Astrocyte (in vitro differentiated cells and primary cell): ENCODE results near the gene ALDH1A3. TPM values are rescaled to one million over a fixed set of nuclear protein-coding genes. Genes with fewer than 3 reads are reported as not detected.

Experiments
- DNase-seq: peaks from one replicate; pipeline ENCODE4 v3.0.0-alpha.2; 2010; ENCODE audit warnings: low read depth
- FAIRE-seq: peaks from 2 replicates; lab custom pipeline; 2011; peaks lifted over from hg19 to GRCh38; lab: Jason Lieb, UNC
- H2AFZ ChIP-seq: 2 replicates; pipeline ENCODE4 v1.6.0; 2012; ENCODE audit warnings: low read depth, low read length, inconsistent platforms
- H3K27ac ChIP-seq: 2 replicates; pipeline ENCODE4 v1.5.1; 2011; ENCODE audit warnings: low read depth, low read length, inconsistent platforms
- H3K27me3 ChIP-seq: 2 replicates; pipeline ENCODE4 v1.6.0; 2011; ENCODE audit warnings: low read length, inconsistent platforms; ENCODE audit not compliant: insufficient read depth
- H3K36me3 ChIP-seq: 2 replicates; pipeline ENCODE4 v1.5.1; 2011; ENCODE audit warnings: low read length, inconsistent platforms; ENCODE audit not compliant: insufficient read depth
- H3K4me1 ChIP-seq: 2 replicates; pipeline ENCODE4 v1.5.1; 2011; ENCODE audit warnings: low read length, inconsistent platforms; ENCODE audit not compliant: insufficient read depth
- H3K4me2 ChIP-seq: 2 replicates; pipeline ENCODE4 v1.6.0; 2012; ENCODE audit warnings: low read length, inconsistent platforms
- H3K4me3 ChIP-seq: 2 replicates; pipeline ENCODE4 v1.5.1; 2011; ENCODE audit warnings: low read depth, mild to moderate bottlenecking, low read length, inconsistent platforms; ENCODE audit not compliant: insufficient read depth
- H3K79me2 ChIP-seq: 2 replicates; pipeline ENCODE4 v1.6.0; 2012; ENCODE audit warnings: mild to moderate bottlenecking, low read length, inconsistent platforms; ENCODE audit not compliant: insufficient read depth
- H3K9ac ChIP-seq: 2 replicates; pipeline ENCODE4 v1.6.0; 2012; ENCODE audit warnings: mild to moderate bottlenecking, low read length, inconsistent platforms
- H3K9me3 ChIP-seq: 2 replicates; pipeline ENCODE4 v1.5.1; 2012; ENCODE audit warnings: low read depth, mild to moderate bottlenecking, low read length, inconsistent platforms; ENCODE audit not compliant: insufficient read depth
- H4K20me1 ChIP-seq: 2 replicates; pipeline ENCODE4 v1.6.0; 2012; ENCODE audit warnings: low read length, inconsistent platforms; ENCODE audit not compliant: insufficient read depth
- H3K27ac Mint-ChIP-seq: one replicate; pipeline ENCODE4 v1.8.0; 2021; ENCODE audit warnings: mild to moderate bottlenecking, mixed read lengths; ENCODE audit not compliant: unreplicated experiment
- H3K27me3 Mint-ChIP-seq: one replicate; pipeline ENCODE4 v1.8.0; 2021; ENCODE audit warnings: low read depth, mixed read lengths; ENCODE audit not compliant: unreplicated experiment
- H3K36me3 Mint-ChIP-seq: one replicate; pipeline ENCODE4 v1.8.0; 2021; ENCODE audit warnings: low read depth, mixed read lengths; ENCODE audit not compliant: unreplicated experiment
- H3K4me1 Mint-ChIP-seq: one replicate; pipeline ENCODE4 v1.8.0; 2021; ENCODE audit warnings: low read depth, mixed read lengths; ENCODE audit not compliant: unreplicated experiment
- H3K4me3 Mint-ChIP-seq: one replicate; pipeline ENCODE4 v1.8.0; 2021; ENCODE audit warnings: mild to moderate bottlenecking, moderate library complexity, mixed read lengths; ENCODE audit not compliant: unreplicated experiment
- H3K9me3 Mint-ChIP-seq: one replicate; pipeline ENCODE4 v1.8.0; 2021; ENCODE audit warnings: mild to moderate bottlenecking, mixed read lengths; ENCODE audit not compliant: unreplicated experiment
- EZH2 ChIP-seq: IDR thresholded peaks from 2 replicates; pipeline ENCODE4 v1.6.1; 2012; ENCODE audit warnings: mild to moderate bottlenecking, low read length, inconsistent platforms; ENCODE audit not compliant: insufficient read depth
- total RNA-seq: library from RNA; stranded (reverse); gene quantifications from 2 replicates; pipeline ENCODE4 v1.2.1, GENCODE V29; 2021
- TF ChIP-seq, protein P1 (sequence below): IDR thresholded peaks from 2 replicates; pipeline ENCODE4 v1.5.1; 2011; ENCODE audit warnings: low read depth, mild to moderate bottlenecking, inconsistent platforms, low read length, moderate library complexity; ENCODE audit not compliant: insufficient read depth

ALDH1A3 gene
- total RNA-seq, 1 donor from 2014 or later, result 0.95 TPM

DNA sequence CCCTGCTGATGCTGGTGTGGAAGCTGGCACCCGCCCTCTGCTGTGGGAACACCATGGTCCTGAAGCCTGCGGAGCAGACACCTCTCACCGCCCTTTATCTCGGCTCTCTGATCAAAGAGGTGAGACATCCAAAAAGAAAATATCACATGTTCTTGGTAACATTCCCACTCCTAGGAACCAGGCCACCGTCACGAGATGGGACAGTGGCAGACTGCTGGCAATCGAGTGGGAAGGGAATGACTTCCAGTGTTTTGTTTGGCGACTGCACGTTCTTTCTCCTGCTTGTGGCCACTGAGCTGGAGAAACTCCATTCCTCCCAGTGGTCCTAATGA, 14.3 kb downstream of the ALDH1A3 start:
- no peak overlapping the region for H3K27ac ChIP-seq
- H3K27me3 Mint-ChIP-seq, result peaks cover 33% of the 10 kb centered on the region
- FAIRE-seq (no peak), DNase-seq (no peak)
- H3K79me2 ChIP-seq, result no peaks in the 10 kb centered on the region
- H4K20me1 ChIP-seq, result no peaks in the 10 kb centered on the region
- H3K4me2 ChIP-seq, result no peak overlapping the region
- H3K9ac ChIP-seq, result no peak overlapping the region
- H3K4me3 ChIP-seq, result no peak overlapping the region
- no peaks in the 10 kb centered on the region for H3K27me3 ChIP-seq
- no peak overlapping the region for H3K27ac Mint-ChIP-seq
- no peaks in the 10 kb centered on the region for H3K9me3 Mint-ChIP-seq
- TF ChIP-seq, protein P1, sequence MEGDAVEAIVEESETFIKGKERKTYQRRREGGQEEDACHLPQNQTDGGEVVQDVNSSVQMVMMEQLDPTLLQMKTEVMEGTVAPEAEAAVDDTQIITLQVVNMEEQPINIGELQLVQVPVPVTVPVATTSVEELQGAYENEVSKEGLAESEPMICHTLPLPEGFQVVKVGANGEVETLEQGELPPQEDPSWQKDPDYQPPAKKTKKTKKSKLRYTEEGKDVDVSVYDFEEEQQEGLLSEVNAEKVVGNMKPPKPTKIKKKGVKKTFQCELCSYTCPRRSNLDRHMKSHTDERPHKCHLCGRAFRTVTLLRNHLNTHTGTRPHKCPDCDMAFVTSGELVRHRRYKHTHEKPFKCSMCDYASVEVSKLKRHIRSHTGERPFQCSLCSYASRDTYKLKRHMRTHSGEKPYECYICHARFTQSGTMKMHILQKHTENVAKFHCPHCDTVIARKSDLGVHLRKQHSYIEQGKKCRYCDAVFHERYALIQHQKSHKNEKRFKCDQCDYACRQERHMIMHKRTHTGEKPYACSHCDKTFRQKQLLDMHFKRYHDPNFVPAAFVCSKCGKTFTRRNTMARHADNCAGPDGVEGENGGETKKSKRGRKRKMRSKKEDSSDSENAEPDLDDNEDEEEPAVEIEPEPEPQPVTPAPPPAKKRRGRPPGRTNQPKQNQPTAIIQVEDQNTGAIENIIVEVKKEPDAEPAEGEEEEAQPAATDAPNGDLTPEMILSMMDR, result no peak
- TF ChIP-seq EZH2, result no peak
- no peaks in the 10 kb centered on the region for H3K36me3 Mint-ChIP-seq
- no peaks in the 10 kb centered on the region for H3K9me3 ChIP-seq
- H3K36me3 ChIP-seq, result no peaks in the 10 kb centered on the region
- H3K4me3 Mint-ChIP-seq, result no peak overlapping the region
- H3K4me1 ChIP-seq, result peaks cover 12% of the 10 kb centered on the region
- no peak overlapping the region for H2AFZ ChIP-seq
- peaks cover 10% of the 10 kb centered on the region for H3K4me1 Mint-ChIP-seq

DNA sequence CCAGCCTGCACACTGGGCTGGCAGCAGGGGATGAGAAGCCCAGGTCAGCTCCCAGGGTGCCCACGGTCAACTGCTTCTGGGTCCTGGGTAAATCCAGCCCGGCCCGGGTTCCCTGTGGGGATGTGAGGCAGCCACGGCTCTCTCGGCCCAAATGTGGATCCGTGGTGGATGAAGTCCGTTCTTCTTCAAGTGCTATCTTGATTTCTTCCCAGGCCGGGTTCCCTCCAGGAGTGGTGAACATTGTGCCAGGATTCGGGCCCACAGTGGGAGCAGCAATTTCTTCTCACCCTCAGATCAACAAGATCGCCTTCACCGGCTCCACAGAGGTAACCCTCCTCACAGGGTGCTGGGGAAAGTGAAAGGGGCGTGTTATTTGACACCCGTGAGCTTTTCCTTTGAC, 16.1 kb downstream of the ALDH1A3 start:
- H3K27ac Mint-ChIP-seq, result no peak overlapping the region
- Histone ChIP-seq H3K4me3 (no peak overlapping the region), H4K20me1 (no peaks in the 10 kb centered on the region), H3K27me3 (no peaks in the 10 kb centered on the region), H3K4me1 (peaks cover 3% of the 10 kb centered on the region), H3K9me3 (no peaks in the 10 kb centered on the region), H3K4me2 (no peak overlapping the region), H2AFZ (no peak overlapping the region), H3K27ac (no peak overlapping the region), H3K36me3 (no peaks in the 10 kb centered on the region), H3K79me2 (no peaks in the 10 kb centered on the region), H3K9ac (no peak overlapping the region)
- H3K9me3 Mint-ChIP-seq, result no peaks in the 10 kb centered on the region
- no peak for FAIRE-seq
- H3K4me3 Mint-ChIP-seq, result no peak overlapping the region
- no peak for DNase-seq
- TF ChIP-seq, protein P1, result no peak
- TF ChIP-seq EZH2, result no peak
- H3K36me3 Mint-ChIP-seq, result no peaks in the 10 kb centered on the region
- peaks cover 3% of the 10 kb centered on the region for H3K4me1 Mint-ChIP-seq
- peaks cover 35% of the 10 kb centered on the region for H3K27me3 Mint-ChIP-seq

DNA sequence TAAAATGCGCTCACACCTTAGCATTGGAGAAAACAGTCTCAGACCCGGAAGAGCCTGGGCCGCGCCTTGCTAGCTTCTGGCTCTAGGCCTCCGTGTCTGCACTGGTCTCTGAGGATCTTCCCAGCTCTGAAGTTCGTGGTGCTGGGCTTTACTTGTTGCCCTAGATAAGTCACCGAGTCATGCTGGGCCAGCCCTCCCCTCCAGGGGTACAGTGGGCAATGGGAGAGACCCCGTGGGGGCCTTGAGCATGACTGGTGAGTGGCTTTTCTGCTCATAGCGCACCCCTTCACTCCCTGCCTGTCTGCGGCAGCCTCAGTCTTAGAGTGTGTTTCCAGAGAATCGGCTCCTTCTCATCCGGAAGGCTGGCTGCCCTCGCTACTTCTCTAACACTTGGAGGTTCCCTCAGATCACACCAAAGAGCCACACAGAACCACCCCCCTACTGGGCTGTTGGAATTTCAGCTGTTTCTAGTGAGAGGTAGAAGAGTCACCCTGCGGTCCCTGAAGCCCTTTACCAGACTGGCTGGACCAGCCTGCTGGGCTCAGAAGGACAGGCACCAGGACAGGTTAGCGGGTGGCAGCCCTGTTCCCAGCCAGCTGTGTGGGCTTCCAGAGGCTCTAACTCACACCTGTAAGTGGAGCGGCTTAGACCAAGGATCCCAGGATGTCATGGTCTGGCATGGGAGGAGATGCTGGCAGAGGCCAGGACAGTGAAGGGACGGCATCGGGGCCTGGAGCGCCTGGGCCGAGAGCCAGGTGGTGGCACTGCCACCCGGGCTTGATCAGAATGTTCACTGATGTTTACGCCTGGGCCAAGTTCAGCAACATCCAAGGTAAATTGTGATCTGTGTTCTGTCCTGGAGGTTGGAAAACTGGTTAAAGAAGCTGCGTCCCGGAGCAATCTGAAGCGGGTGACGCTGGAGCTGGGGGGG, 17.9 kb downstream of the ALDH1A3 start:
- no peak for TF ChIP-seq EZH2
- TF ChIP-seq, protein P1, result no peak
- no peak overlapping the region for H2AFZ ChIP-seq
- no peak overlapping the region for H3K4me3 ChIP-seq
- H3K4me1 Mint-ChIP-seq, result no peaks in the 10 kb centered on the region
- H3K27ac ChIP-seq, result no peak overlapping the region
- no peaks in the 10 kb centered on the region for H3K79me2 ChIP-seq
- H3K36me3 ChIP-seq, result no peaks in the 10 kb centered on the region
- H3K9me3 Mint-ChIP-seq, result no peaks in the 10 kb centered on the region
- DNase-seq, result no peak
- peaks cover 4% of the 10 kb centered on the region for H3K4me1 ChIP-seq
- no peak for FAIRE-seq
- H3K4me3 Mint-ChIP-seq, result no peak overlapping the region
- no peaks in the 10 kb centered on the region for H3K36me3 Mint-ChIP-seq
- H3K4me2 ChIP-seq, result no peak overlapping the region
- H4K20me1 ChIP-seq, result no peaks in the 10 kb centered on the region
- no peak overlapping the region for H3K9ac ChIP-seq
- H3K27me3 ChIP-seq, result no peaks in the 10 kb centered on the region
- H3K27me3 Mint-ChIP-seq, result peaks cover 41% of the 10 kb centered on the region
- no peaks in the 10 kb centered on the region for H3K9me3 ChIP-seq
- H3K27ac Mint-ChIP-seq, result no peak overlapping the region
